H1 (cell line): Measurements from ENCODE around the gene GYPC. TPM values are rescaled to one million over a fixed set of nuclear protein-coding genes. Genes with fewer than 3 reads are reported as not detected.

Experiments
- CTCF ChIA-PET: fragments of 300-600 bp; sonication (Branson Sonifier 250); formaldehyde crosslinking; loops from one replicate; lab custom pipeline; 2021; ENCODE audit not compliant: partially characterized antibody; lab: Charles Lee
- POLR2A ChIA-PET: fragments of 300-600 bp; sonication (Branson Sonifier 250); formaldehyde crosslinking; loops from one replicate; lab custom pipeline; 2021; ENCODE audit warnings: inconsistent platforms; ENCODE audit not compliant: partially characterized antibody; lab: Charles Lee
- DNase-seq, 2 experiments: peaks; one replicate each; pipeline versions ENCODE4 v3.0.0 to v3.0.0-alpha.2; 2010 to 2022; ENCODE audit warnings: low spot score in 2 of 2, low read depth in 1 of 2, mixed read lengths in 1 of 2
- FAIRE-seq: peaks from 2 replicates; lab custom pipeline; 2011; peaks lifted over from hg19 to GRCh38; lab: Jason Lieb, UNC
- H2AFZ ChIP-seq: 2 replicates; pipeline ENCODE4 v1.8.1; 2012; ENCODE audit warnings: low read length, inconsistent platforms
- H2AK5ac ChIP-seq: 2 replicates; pipeline ENCODE4 v1.6.1; 2013; ENCODE audit warnings: low read depth, low read length
- H2BK120ac ChIP-seq: replicated peaks from 2 replicates; pipeline ENCODE3; 2013; ENCODE audit warnings: low read depth, low read length, inconsistent platforms
- H2BK12ac ChIP-seq: 2 replicates; pipeline ENCODE4 v1.6.1; 2013; ENCODE audit warnings: low read depth, low read length
- H2BK15ac ChIP-seq: 2 replicates; pipeline ENCODE4 v1.6.1; 2013; ENCODE audit warnings: low read length
- H2BK20ac ChIP-seq: 2 replicates; pipeline ENCODE4 v1.6.1; 2013; ENCODE audit warnings: low read length
- H2BK5ac ChIP-seq: 2 replicates; pipeline ENCODE4 v1.6.1; 2013; ENCODE audit warnings: low read depth, low read length
- H3K14ac ChIP-seq: 2 replicates; pipeline ENCODE4 v1.6.1; 2013; ENCODE audit warnings: inconsistent platforms; ENCODE audit not compliant: insufficient read length
- H3K18ac ChIP-seq: 2 replicates; pipeline ENCODE4 v1.6.1; 2013; ENCODE audit warnings: low read length; ENCODE audit errors: extremely low read depth
- H3K23ac ChIP-seq: 2 replicates; pipeline ENCODE4 v1.6.1; 2013; ENCODE audit warnings: inconsistent platforms; ENCODE audit not compliant: insufficient read length
- H3K23me2 ChIP-seq: 2 replicates; pipeline ENCODE4 v1.6.1; 2013; ENCODE audit warnings: low read depth, low read length
- H3K27ac ChIP-seq: 2 replicates; pipeline ENCODE4 v1.6.1; 2011; ENCODE audit warnings: low read depth, low read length, inconsistent platforms
- H3K27me3 ChIP-seq, 4 experiments: replicated peaks in 1 of 4; 1 replicate in 1 of 4; 2 replicates in 3 of 4; pipeline versions ENCODE4 v1.6.1 to v1.8.1; 2011 to 2013; ENCODE audit warnings: low read length in 3 of 4, mild to moderate bottlenecking in 3 of 4, inconsistent platforms in 2 of 4, mixed read lengths in 2 of 4, moderate library complexity in 1 of 4; ENCODE audit not compliant: control insufficient read depth in 3 of 4, insufficient read depth in 3 of 4; ENCODE audit errors: extremely low read depth in 1 of 4
- H3K36me3 ChIP-seq, 4 experiments: 2 replicates each; pipeline versions ENCODE4 v1.6.1 to v1.8.1; 2011 to 2013; ENCODE audit warnings: mild to moderate bottlenecking in 4 of 4, low read length in 3 of 4, moderate library complexity in 2 of 4, control low read depth in 1 of 4, inconsistent platforms in 1 of 4; ENCODE audit not compliant: insufficient read depth in 4 of 4, control insufficient read depth in 2 of 4
- H3K4ac ChIP-seq: replicated peaks from 2 replicates; pipeline ENCODE3; 2013; ENCODE audit warnings: low read length, low read depth, mixed read lengths, inconsistent platforms; ENCODE audit not compliant: insufficient read length
- H3K4me1 ChIP-seq, 4 experiments: replicated peaks in 1 of 4; 1 replicate in 1 of 4; 2 replicates in 3 of 4; pipeline versions ENCODE4 v1.6.1 to v1.8.1; 2011 to 2013; ENCODE audit warnings: low read length in 3 of 4, inconsistent platforms in 2 of 4, mixed read lengths in 1 of 4; ENCODE audit not compliant: insufficient read depth in 4 of 4, control insufficient read depth in 3 of 4
- H3K4me2 ChIP-seq, 2 experiments: 2 replicates each; pipeline versions ENCODE4 v1.6.1 to v1.8.1; 2011 to 2013; ENCODE audit warnings: low read depth in 2 of 2, low read length in 2 of 2, control low read depth in 1 of 2, inconsistent platforms in 1 of 2, mild to moderate bottlenecking in 1 of 2; ENCODE audit not compliant: insufficient read depth in 1 of 2
- H3K4me3 ChIP-seq, 4 experiments: fragments of 200-600, 300-600 bp in 1 of 4; sonication (generic), shearing (Covaris generic), sonication (Bioruptor Twin) in 1 of 4; 2 replicates each; pipeline versions ENCODE4 v1.5.1 to v1.8.1; 2011 to 2016; ENCODE audit warnings: low read length in 4 of 4, low read depth in 3 of 4, control low read depth in 2 of 4, inconsistent platforms in 2 of 4, mild to moderate bottlenecking in 2 of 4, mixed read lengths in 1 of 4, moderate library complexity in 1 of 4; ENCODE audit not compliant: insufficient read depth in 2 of 4; ENCODE audit errors: extremely low read depth in 1 of 4
- H3K56ac ChIP-seq: replicated peaks from 2 replicates; pipeline ENCODE3; 2013; ENCODE audit warnings: low read depth, mild to moderate bottlenecking, mixed read lengths, low read length, inconsistent platforms; ENCODE audit not compliant: insufficient read length
- H3K79me1 ChIP-seq: 2 replicates; pipeline ENCODE4 v1.6.1; 2013; ENCODE audit warnings: low read depth, low read length, control low read depth
- H3K79me2 ChIP-seq, 2 experiments: 2 replicates each; pipeline versions ENCODE4 v1.6.1 to v1.8.1; 2012 to 2013; ENCODE audit warnings: low read length in 2 of 2, mild to moderate bottlenecking in 2 of 2, inconsistent platforms in 1 of 2; ENCODE audit not compliant: insufficient read depth in 2 of 2, control insufficient read depth in 1 of 2
- H3K9ac ChIP-seq, 4 experiments: replicated peaks in 1 of 4; 1 replicate in 1 of 4; 2 replicates in 3 of 4; pipeline versions ENCODE4 v1.6.1 to v1.8.1; 2011 to 2013; ENCODE audit warnings: low read depth in 3 of 4, low read length in 3 of 4, control low read depth in 2 of 4, mild to moderate bottlenecking in 2 of 4, moderate library complexity in 2 of 4, inconsistent platforms in 1 of 4; ENCODE audit errors: extremely low read depth in 1 of 4
- H3K9me3 ChIP-seq, 2 experiments: 2 replicates each; pipeline versions ENCODE4 v1.6.1 to v1.8.1; 2012 to 2013; ENCODE audit warnings: mild to moderate bottlenecking in 2 of 2, moderate library complexity in 2 of 2, control low read depth in 1 of 2, inconsistent platforms in 1 of 2, low read depth in 1 of 2, low read length in 1 of 2, mixed read lengths in 1 of 2; ENCODE audit not compliant: insufficient read depth in 2 of 2
- H4K20me1 ChIP-seq, 2 experiments: replicated peaks in 1 of 2; 2 replicates each; pipeline versions ENCODE3 to v1.8.1; 2011 to 2013; ENCODE audit warnings: inconsistent platforms in 2 of 2, low read length in 2 of 2, mild to moderate bottlenecking in 1 of 2; ENCODE audit not compliant: insufficient read depth in 2 of 2, control insufficient read depth in 1 of 2
- H4K5ac ChIP-seq: 2 replicates; pipeline ENCODE4 v1.6.1; 2013; ENCODE audit warnings: low read length, low read depth, mixed read lengths, inconsistent platforms; ENCODE audit not compliant: insufficient read length
- H4K8ac ChIP-seq: 2 replicates; pipeline ENCODE4 v1.8.0; 2013; ENCODE audit warnings: mild to moderate bottlenecking, moderate library complexity, low read length, inconsistent platforms; ENCODE audit not compliant: insufficient read depth; ENCODE audit errors: extremely low read depth
- H4K91ac ChIP-seq: replicated peaks from 2 replicates; pipeline ENCODE3; 2013; ENCODE audit warnings: low read length, mixed read lengths, inconsistent platforms; ENCODE audit not compliant: insufficient read length
- ASH2L ChIP-seq: fragments of 200-600, 300-600 bp; sonication (generic); IDR thresholded peaks from one replicate; pipeline ENCODE4 v1.7.1; 2017; ENCODE audit warnings: low read length
- CBX8 ChIP-seq: fragments of 300-800, 300-1000 bp; sonication (generic); IDR thresholded peaks from 2 replicates; pipeline ENCODE4 v1.7.1; 2016; ENCODE audit warnings: low read depth, low read length, borderline replicate concordance
- CEBPB ChIP-seq: IDR thresholded peaks from 2 replicates; pipeline ENCODE4 v1.6.1; 2012; ENCODE audit warnings: low read depth, low read length
- GTF2F1 ChIP-seq: IDR thresholded peaks from 2 replicates; pipeline ENCODE4 v1.6.1; 2012; ENCODE audit warnings: low read depth, low read length, improper control_type of control experiment, borderline replicate concordance
- HDAC6 ChIP-seq: IDR thresholded peaks from one replicate; pipeline ENCODE4 v1.7.1; 2012; ENCODE audit warnings: low read depth, mild to moderate bottlenecking, inconsistent platforms, low read length, moderate library complexity
- NRF1 ChIP-seq: IDR thresholded peaks from 2 replicates; pipeline ENCODE4 v1.6.1; 2011; ENCODE audit warnings: mild to moderate bottlenecking, low read depth, low read length, improper control_type of control experiment
- POLR2A ChIP-seq, 2 experiments: IDR thresholded peaks; 1 replicate in 1 of 2; 2 replicates in 1 of 2; pipeline ENCODE4 v1.6.1; 2011; ENCODE audit warnings: low read depth in 2 of 2, low read length in 2 of 2, mild to moderate bottlenecking in 2 of 2; ENCODE audit errors: control extremely low read depth in 1 of 2
- SIN3A ChIP-seq, 2 experiments: IDR thresholded peaks in 1 of 2; conservative IDR thresholded peaks in 1 of 2; 2 replicates each; pipeline ENCODE4 v1.6.1; 2011 to 2012; ENCODE audit warnings: low read length in 2 of 2, improper control_type of control experiment in 1 of 2, low read depth in 1 of 2, mild to moderate bottlenecking in 1 of 2
- TAF7 ChIP-seq: optimal IDR thresholded peaks from 2 replicates; pipeline ENCODE3; 2011; ENCODE audit warnings: low read depth, mild to moderate bottlenecking, inconsistent platforms, low read length, moderate library complexity, borderline replicate concordance
- USF2 ChIP-seq: IDR thresholded peaks from 2 replicates; pipeline ENCODE4 v1.6.1; 2011; ENCODE audit warnings: low read length, improper control_type of control experiment
- WGBS, 2 experiments: shearing (Covaris generic) in 1 of 2; methylation state at CpG; one replicate each; pipeline versions ENCODE4 v1.1.6 to v1.1.7; 2013 to 2015; ENCODE audit warnings: low lambda C conversion rate in 2 of 2, mixed read lengths in 2 of 2, inconsistent platforms in 1 of 2, low coverage in 1 of 2, missing lambda C conversion rate in 1 of 2; ENCODE audit not compliant: insufficient replicate concordance in 2 of 2, insufficient coverage in 1 of 2, insufficient read length in 1 of 2; ENCODE audit errors: extremely low coverage in 1 of 2, missing lambda C conversion rate in 1 of 2; 5-methylcytosine and 5-hydroxymethylcytosine counted together
- polyA plus RNA-seq, 7 experiments: library from polyadenylated mRNA; depleted of rRNA in 3 of 7; stranded (reverse) in 5 of 7; unstranded in 2 of 7; fragments of >200 nt in 5 of 7; fragments of 200-250 nt in 2 of 7; gene quantifications; 1 replicate in 5 of 7; 2 replicates in 1 of 7; 4 replicates in 1 of 7; pipeline versions ENCODE4 v1.2.1 to v1.2.3, GENCODE V29; 2011 to 2013; ENCODE audit warnings: missing spikeins in 2 of 7, mixed read lengths in 2 of 7
- total RNA-seq: library from RNA; stranded (reverse); fragmentation: NEBNext Ultra II Directional; extraction: Animal tissue kit (Norgen Biotek cat#: 25700); gene quantifications from 2 replicates; pipeline ENCODE4 v1.2.1, GENCODE V29; 2021
- TF ChIP-seq, protein P1 (sequence below), 3 experiments: IDR thresholded peaks; 1 replicate in 2 of 3; 2 replicates in 1 of 3; pipeline versions ENCODE4 v1.5.1 to v1.6.1; 2011; ENCODE audit warnings: low read length in 3 of 3, mild to moderate bottlenecking in 3 of 3, inconsistent platforms in 2 of 3, low read depth in 1 of 3, moderate library complexity in 1 of 3; ENCODE audit not compliant: insufficient read depth in 1 of 3; ENCODE audit errors: control extremely low read depth in 1 of 3

GYPC gene
- total and polyA plus RNA-seq, 2 of the 8 experiments (the other 6 are each of a cell fraction or from before 2014, with no cell fraction given): 26.8 to 53.6 TPM

DNA sequence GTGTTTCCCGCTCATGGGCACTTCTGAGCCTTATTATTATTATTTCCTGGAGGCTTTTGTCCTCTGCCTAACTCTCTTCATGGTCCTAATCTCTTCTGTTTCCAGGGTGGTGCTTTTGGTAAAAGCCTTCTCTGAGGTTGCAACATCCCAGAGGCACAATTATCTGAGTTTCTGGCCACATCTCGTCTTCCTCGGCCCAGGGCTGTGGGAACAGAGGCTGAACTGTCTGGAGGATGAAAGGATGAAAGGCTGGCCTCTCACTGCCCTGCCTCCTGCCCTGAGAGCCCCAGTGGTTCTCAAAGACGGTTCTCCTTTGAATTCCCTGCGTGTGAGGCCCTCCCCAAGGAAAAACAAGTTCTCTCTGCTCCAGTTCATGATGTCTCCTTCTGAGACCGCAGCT lies 13.8 kb downstream of the GYPC start:
- H3K9ac ChIP-seq: no peak overlapping the region; a peak in 1 of 7 replicates
- no peaks in the 10 kb centered on the region for H3K9me3 ChIP-seq
- no peak for DNase-seq
- CTCF ChIA-PET: interaction anchor here (1.8 kb wide), 1 partner anchor 10 kb away, joined by 4 read pairs; no protein-coding TSS in a partner anchor
- H3K79me2 ChIP-seq: no peaks in the 10 kb centered on the region
- no peak overlapping the region for H3K4ac ChIP-seq
- no peak overlapping the region for H2BK20ac ChIP-seq
- no peak overlapping the region for H3K18ac ChIP-seq
- H2AK5ac ChIP-seq: no peak overlapping the region
- FAIRE-seq: no peak
- H3K56ac ChIP-seq: no peak overlapping the region
- no peak overlapping the region for H2BK120ac ChIP-seq
- H4K5ac ChIP-seq: no peak overlapping the region
- H2BK12ac ChIP-seq: no peak overlapping the region
- H2BK15ac ChIP-seq: no peak overlapping the region
- no peaks in the 10 kb centered on the region; the same call in 1 of the 2 replicates for H3K79me1 ChIP-seq
- no peak overlapping the region for H2AFZ ChIP-seq
- no peak overlapping the region for H3K4me2 ChIP-seq
- no peak overlapping the region for H3K4me3 ChIP-seq
- peaks cover 0 to 6% (median 3%) of the 10 kb centered on the region in 4 experiments; a peak in 3 of 7 replicates for H3K4me1 ChIP-seq
- H2BK5ac ChIP-seq: no peak overlapping the region
- no peak overlapping the region for H4K91ac ChIP-seq
- H4K8ac ChIP-seq: no peak overlapping the region
- peaks cover 0 to 2% of the 10 kb centered on the region in 2 experiments for H4K20me1 ChIP-seq
- POLR2A ChIA-PET: no interaction called here
- no peak overlapping the region for H3K14ac ChIP-seq
- no peaks in the 10 kb centered on the region for H3K36me3 ChIP-seq
- WGBS, 2 experiments: 93% methylated on average over 6 of the region's 6 CpGs; no CpG with 5 or more reads in 1 of the 2 experiments
- H3K23ac ChIP-seq: no peak overlapping the region
- H3K27me3 ChIP-seq: no peaks in the 10 kb centered on the region
- H3K27ac ChIP-seq: no peak overlapping the region
- no peaks in the 10 kb centered on the region for H3K23me2 ChIP-seq
- TF ChIP-seq POLR2A (IDR thresholded peaks at IDR 0.05; ENCODE audit: control extremely low read depth in 1 of 2, low read depth in 2 of 2, low read length in 2 of 2) (no peak), CEBPB (no peak), HDAC6 (no peak), TAF7 (no peak), SIN3A (conservative IDR thresholded peaks at IDR 0.05 in 1 of 2, IDR thresholded peaks at IDR 0.05 in 1 of 2; ENCODE audit: low read depth in 1 of 2, low read length in 2 of 2) (no peak), USF2 (no peak), GTF2F1 (no peak), NRF1 (no peak), CBX8 (no peak), ASH2L (no peak)
- TF ChIP-seq, protein P1, sequence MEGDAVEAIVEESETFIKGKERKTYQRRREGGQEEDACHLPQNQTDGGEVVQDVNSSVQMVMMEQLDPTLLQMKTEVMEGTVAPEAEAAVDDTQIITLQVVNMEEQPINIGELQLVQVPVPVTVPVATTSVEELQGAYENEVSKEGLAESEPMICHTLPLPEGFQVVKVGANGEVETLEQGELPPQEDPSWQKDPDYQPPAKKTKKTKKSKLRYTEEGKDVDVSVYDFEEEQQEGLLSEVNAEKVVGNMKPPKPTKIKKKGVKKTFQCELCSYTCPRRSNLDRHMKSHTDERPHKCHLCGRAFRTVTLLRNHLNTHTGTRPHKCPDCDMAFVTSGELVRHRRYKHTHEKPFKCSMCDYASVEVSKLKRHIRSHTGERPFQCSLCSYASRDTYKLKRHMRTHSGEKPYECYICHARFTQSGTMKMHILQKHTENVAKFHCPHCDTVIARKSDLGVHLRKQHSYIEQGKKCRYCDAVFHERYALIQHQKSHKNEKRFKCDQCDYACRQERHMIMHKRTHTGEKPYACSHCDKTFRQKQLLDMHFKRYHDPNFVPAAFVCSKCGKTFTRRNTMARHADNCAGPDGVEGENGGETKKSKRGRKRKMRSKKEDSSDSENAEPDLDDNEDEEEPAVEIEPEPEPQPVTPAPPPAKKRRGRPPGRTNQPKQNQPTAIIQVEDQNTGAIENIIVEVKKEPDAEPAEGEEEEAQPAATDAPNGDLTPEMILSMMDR (IDR thresholded peaks at IDR 0.05; ENCODE audit: control extremely low read depth in 1 of 3, insufficient read depth in 1 of 3, low read depth in 1 of 3, low read length in 3 of 3): no peak
